Upper lobe of left lung (tissue), 6 donors: ENCODE measurements around the gene NAA11. TPM values are rescaled to one million over a fixed set of nuclear protein-coding genes. Genes with fewer than 3 reads are reported as not detected.

Source experiments
- ATAC-seq, 2 donors: fragments of 200-7000 bp; cut with Tn5 transposase; one replicate each; pipeline ENCODE4 v1.9.1; 2022; ENCODE audit warnings: mild to moderate bottlenecking in 2 of 2, moderate library complexity in 2 of 2; ENCODE audit not compliant: low FRiP score in 2 of 2
- DNase-seq, 2 donors: peaks; one replicate each; pipeline ENCODE4 v3.0.0-alpha.2; 2019 to 2020
- H3K27ac ChIP-seq, 4 donors: fragments of 200-600 bp; sonication (generic); one replicate each; pipeline ENCODE4 v1.5.1; 2016 to 2019
- H3K27me3 ChIP-seq, 4 donors: fragments of 200-600 bp; sonication (generic); one replicate each; pipeline ENCODE4 v1.5.1; 2017 to 2019
- H3K36me3 ChIP-seq, 4 donors: fragments of 200-600 bp; sonication (generic); one replicate each; pipeline ENCODE4 v1.5.1; 2016 to 2019
- H3K4me1 ChIP-seq, 4 donors: fragments of 200-600 bp; sonication (generic); one replicate each; pipeline ENCODE4 v1.5.1; 2018 to 2019
- H3K4me3 ChIP-seq, 4 donors: fragments of 200-600 bp; sonication (generic); one replicate each; pipeline ENCODE4 v1.5.1; 2017 to 2019; ENCODE audit warnings: mild to moderate bottlenecking in 2 of 4, moderate library complexity in 1 of 4
- H3K9me3 ChIP-seq, 4 donors: fragments of 200-600 bp; sonication (generic); one replicate each; pipeline ENCODE4 v1.5.1; 2018 to 2019
- CTCF ChIP-seq, 6 experiments: fragments of 450-650 bp in 4 of 6; fragments of 200-600 bp in 2 of 6; sonication (generic) in 2 of 6; IDR thresholded peaks; one replicate each; pipeline ENCODE4 v1.5.1; 2016 to 2019; ENCODE audit warnings: antibody characterized with exemption in 6 of 6
- EP300 ChIP-seq, 4 donors: sonication (generic); formaldehyde crosslinking; IDR thresholded peaks; one replicate each; pipeline ENCODE4 v1.5.1; 2017; ENCODE audit warnings: antibody characterized with exemption in 4 of 4, control low read depth in 2 of 4
- POLR2A ChIP-seq, 4 donors: fragments of 450-650 bp; IDR thresholded peaks; one replicate each; pipeline ENCODE4 v1.5.1; 2016 to 2017; ENCODE audit warnings: antibody characterized with exemption in 4 of 4, mild to moderate bottlenecking in 2 of 4
- POLR2AphosphoS5 ChIP-seq, 2 donors: sonication (generic); formaldehyde crosslinking; IDR thresholded peaks; one replicate each; pipeline ENCODE4 v1.5.1; 2017; ENCODE audit warnings: antibody characterized with exemption in 2 of 2
- WGBS, 2 donors: methylation state at CpG; one replicate each; pipeline ENCODE4 v1.1.5; 2017 to 2018; 5-methylcytosine and 5-hydroxymethylcytosine counted together
- total RNA-seq, 6 donors: library from RNA; depleted of rRNA in 4 of 6; stranded (reverse); fragments of >200 nt in 4 of 6; gene quantifications; one replicate each; pipeline versions ENCODE4 v1.1.0 to v1.2.1, GENCODE V29; 2016 to 2021
- donor health status: DM: no; HTN: no; CAD: no; lungs with moderate emphysema.
- donor health status: DM: no; HTN: yes; CAD: no; lungs with severe emphysema.

Gene NAA11
- total RNA-seq, 6 donors from 2014 or later = not detected

- 90 to 91% methylated on average over 2 of the region's 2 CpGs for WGBS, 2 donors
- H3K36me3 ChIP-seq = no peaks in the 10 kb centered on the region
- no peak for TF ChIP-seq CTCF (IDR thresholded peaks at IDR 0.05)
- no peak for TF ChIP-seq POLR2A (IDR thresholded peaks at IDR 0.05)
- TF ChIP-seq EP300 (IDR thresholded peaks at IDR 0.05) = no peak
- TF ChIP-seq POLR2AphosphoS5 (IDR thresholded peaks at IDR 0.05) = no peak
- no peak overlapping the region for H3K27ac ChIP-seq
- no peak for ATAC-seq
- no peaks in the 10 kb centered on the region for H3K27me3 ChIP-seq
- no peaks in the 10 kb centered on the region for H3K4me1 ChIP-seq
- H3K4me3 ChIP-seq = no peak overlapping the region
- DNase-seq = no peak
- peaks cover 0 to 6% (median 0%) of the 10 kb centered on the region in 4 donors for H3K9me3 ChIP-seq
These were observed 22.5 kb upstream of the NAA11 start for GRCh38 chr4:79348405-79348804.

GRCh38 chr4:79341893-79342653, 16.2 kb upstream of the NAA11 start:
- WGBS, 2 donors = 73 to 91% methylated on average over 3 of the region's 3 CpGs
- no peaks in the 10 kb centered on the region for H3K27me3 ChIP-seq
- peaks cover 0 to 18% (median 0%) of the 10 kb centered on the region in 4 donors for H3K9me3 ChIP-seq
- DNase-seq (no peak), ATAC-seq (no peak)
- no peak overlapping the region for H3K4me3 ChIP-seq
- no peak for TF ChIP-seq POLR2AphosphoS5 (IDR thresholded peaks at IDR 0.05)
- TF ChIP-seq EP300 (IDR thresholded peaks at IDR 0.05) = no peak
- no peak for TF ChIP-seq POLR2A (IDR thresholded peaks at IDR 0.05)
- TF ChIP-seq CTCF (IDR thresholded peaks at IDR 0.05) = no peak
- H3K36me3 ChIP-seq = no peaks in the 10 kb centered on the region
- H3K27ac ChIP-seq = no peak overlapping the region
- no peaks in the 10 kb centered on the region for H3K4me1 ChIP-seq

- DNase-seq (no peak), ATAC-seq (no peak)
- no peaks in the 10 kb centered on the region for H3K4me1 ChIP-seq
- TF ChIP-seq POLR2A (IDR thresholded peaks at IDR 0.05) = no peak
- TF ChIP-seq POLR2AphosphoS5 (IDR thresholded peaks at IDR 0.05) = no peak
- TF ChIP-seq CTCF (IDR thresholded peaks at IDR 0.05) = no peak
- TF ChIP-seq EP300 (IDR thresholded peaks at IDR 0.05) = no peak
- WGBS, 2 donors = 100% methylated on average over 2 of the region's 2 CpGs; no CpG with 5 or more reads in 1 of the 2 donors
- no peaks in the 10 kb centered on the region for H3K36me3 ChIP-seq
- no peak overlapping the region for H3K27ac ChIP-seq
- H3K9me3 ChIP-seq = peaks cover 0 to 18% (median 0%) of the 10 kb centered on the region in 4 donors
- no peaks in the 10 kb centered on the region for H3K27me3 ChIP-seq
- H3K4me3 ChIP-seq = no peak overlapping the region
These were observed 14.7 kb upstream of the NAA11 start for GRCh38 chr4:79340568-79340967.

- DNase-seq (no peak), ATAC-seq (no peak)
- Histone ChIP-seq H3K36me3 (no peaks in the 10 kb centered on the region), H3K27ac (no peak overlapping the region), H3K4me3 (no peak overlapping the region), H3K9me3 (peaks cover 0 to 10% (median 0%) of the 10 kb centered on the region in 4 donors), H3K27me3 (no peaks in the 10 kb centered on the region), H3K4me1 (no peaks in the 10 kb centered on the region)
- TF ChIP-seq EP300 (IDR thresholded peaks at IDR 0.05) (no peak), CTCF (IDR thresholded peaks at IDR 0.05) (no peak), POLR2AphosphoS5 (IDR thresholded peaks at IDR 0.05) (no peak), POLR2A (IDR thresholded peaks at IDR 0.05) (no peak)
These were observed 12.3 kb upstream of the NAA11 start for GRCh38 chr4:79338148-79338547.

GRCh38 chr4:79334783-79335182, 8.9 kb upstream of the NAA11 start:
- DNase-seq (no peak), ATAC-seq (no peak)
- H3K4me3 ChIP-seq = no peak overlapping the region
- no peaks in the 10 kb centered on the region for H3K36me3 ChIP-seq
- no peaks in the 10 kb centered on the region for H3K9me3 ChIP-seq
- WGBS, 2 donors = 71 to 74% methylated on average over 1 of the region's 1 CpG
- no peaks in the 10 kb centered on the region for H3K27me3 ChIP-seq
- H3K4me1 ChIP-seq = no peaks in the 10 kb centered on the region
- H3K27ac ChIP-seq = no peak overlapping the region
- no peak for TF ChIP-seq EP300 (IDR thresholded peaks at IDR 0.05)
- no peak for TF ChIP-seq POLR2AphosphoS5 (IDR thresholded peaks at IDR 0.05)
